Psoas muscle (tissue), 8 donors: ENCODE results near the gene DR1. TPM values are rescaled to one million over a fixed set of nuclear protein-coding genes. Genes with fewer than 3 reads are reported as not detected.
"Not testable (repeated sequence)": the region's sequence is repeated elsewhere in the genome, so short reads cannot be mapped to it uniquely, and the experiment has no call there.

Experiments
- ATAC-seq, 4 donors: fragments of 200-7000 bp; cut with Tn5 transposase; one replicate each; pipeline ENCODE4 v1.9.1; 2020; ENCODE audit warnings: moderate library complexity in 3 of 4, mild to moderate bottlenecking in 2 of 4
- DNase-seq, 2 donors: peaks; one replicate each; pipeline ENCODE4 v3.0.0-alpha.2; 2020
- H3K27ac ChIP-seq: fragments of 200-600 bp; one replicate; pipeline ENCODE4 v1.8.0; 2022
- H3K27me3 ChIP-seq, 3 donors: fragments of 200-600 bp in 1 of 3; one replicate each; pipeline versions ENCODE4 v1.6.1 to v1.8.0; 2013 to 2022; ENCODE audit warnings: low read length in 2 of 3, mild to moderate bottlenecking in 2 of 3, moderate library complexity in 1 of 3; ENCODE audit not compliant: insufficient read depth in 3 of 3
- H3K36me3 ChIP-seq, 2 donors: fragments of 200-600 bp in 1 of 2; one replicate each; pipeline versions ENCODE4 v1.6.1 to v1.8.0; 2013 to 2022; ENCODE audit warnings: low read depth in 1 of 2, mild to moderate bottlenecking in 1 of 2, moderate library complexity in 1 of 2; ENCODE audit not compliant: insufficient read depth in 1 of 2
- H3K4me1 ChIP-seq: fragments of 200-600 bp; one replicate; pipeline ENCODE4 v1.8.0; 2022
- H3K4me3 ChIP-seq: fragments of 200-600 bp; one replicate; pipeline ENCODE4 v1.8.0; 2022; ENCODE audit warnings: mild to moderate bottlenecking
- H3K9me3 ChIP-seq: fragments of 200-600 bp; one replicate; pipeline ENCODE4 v1.8.0; 2022
- CTCF ChIP-seq: fragments of 200-600 bp; IDR thresholded peaks from one replicate; pipeline ENCODE4 v1.8.0; 2022; ENCODE audit warnings: antibody characterized with exemption
- WGBS, 3 donors: extraction: QIAGEN DNeasy Blood & Tissue Kit; methylation state at CpG; one replicate each; pipeline versions ENCODE4 v1.1.6 to v1.1.7; 2013; 5-methylcytosine and 5-hydroxymethylcytosine counted together
- intact Hi-C, 2 donors: fragments of 100-400 bp; cut with DNase I; formaldehyde crosslinking; loops; one replicate each; pipeline versions ENCODE4 v1.11.0 to v1.14.2; 2022
- polyA plus RNA-seq, 3 donors: library from polyadenylated mRNA; stranded (reverse); fragments of 200-250 nt; gene quantifications; one replicate each; pipeline ENCODE4 v1.2.3, GENCODE V29; 2013
- total RNA-seq, 4 donors: library from RNA; stranded (reverse); fragmentation: NEBNext Ultra II Directional in 2 of 4; extraction: Animal tissue kit (Norgen Biotek cat#: 25700) in 2 of 4; gene quantifications; one replicate each; pipeline versions ENCODE4 v1.2.1 to v1.2.4, GENCODE V29; 2021 to 2023
- donor health status: healthy with polysubstance abuse.
- donor health status: DM: no; HTN: no; CAD: no; lungs with moderate emphysema.
- donor health status: Bipolar disorder and iron deficiency.
- donor health status: healthy.
- donor health status: DM: yes; HTN: yes; CAD: no.
- donor health status: DM: no; HTN: no; CAD: no.
- donor health status: DM: no; HTN: no; CAD: no.
- donor health status: DM: yes; HTN: yes; CAD: no.

DR1 gene
- total and polyA plus RNA-seq, 7 donors: 13.6 to 46.7 (median 38.1) TPM

GRCh38 chr1:93362237-93362636 lies 16.5 kb downstream of the DR1 start:
- intact Hi-C loops: no loop called here
- WGBS, 3 donors: 77 to 82% (median 77%) methylated on average over 3 of the region's 3 CpGs
- TF ChIP-seq CTCF: no peak
- Histone ChIP-seq H3K27me3 (no peaks in the 10 kb centered on the region), H3K9me3 (no peaks in the 10 kb centered on the region), H3K27ac (no peak overlapping the region), H3K36me3 (peaks cover 0 to 30% of the 10 kb centered on the region in 2 donors), H3K4me1 (peaks cover 21% of the 10 kb centered on the region), H3K4me3 (no peak overlapping the region)
- ATAC-seq (no peak), DNase-seq (no peak)

- TF ChIP-seq CTCF: no peak
- Histone ChIP-seq H3K27me3 (no peaks in the 10 kb centered on the region), H3K9me3 (no peaks in the 10 kb centered on the region), H3K27ac (no peak overlapping the region), H3K4me3 (no peak overlapping the region), H3K36me3 (peaks cover 0 to 26% of the 10 kb centered on the region in 2 donors), H3K4me1 (peaks cover 22% of the 10 kb centered on the region)
- WGBS, 3 donors: 93 to 98% (median 95%) methylated on average over 2 of the region's 2 CpGs
- DNase-seq (no peak), ATAC-seq (no peak)
- intact Hi-C loops: no loop called here
Measured at GRCh38 chr1:93365813-93366212, 20.1 kb downstream of the DR1 start.

GRCh38 chr1:93369734-93370133 lies 24.0 kb downstream of the DR1 start:
- ATAC-seq: no peak
- H3K9me3 ChIP-seq: no peaks in the 10 kb centered on the region
- no peak for DNase-seq
- 42 to 84% (median 74%) methylated on average over 1 of the region's 1 CpG for WGBS, 3 donors
- intact Hi-C loops: no loop called here
- H3K27ac ChIP-seq: no peak overlapping the region
- TF ChIP-seq CTCF: no peak
- peaks cover 0 to 11% of the 10 kb centered on the region in 2 donors for H3K36me3 ChIP-seq
- no peaks in the 10 kb centered on the region for H3K27me3 ChIP-seq
- H3K4me3 ChIP-seq: no peak overlapping the region
- H3K4me1 ChIP-seq: peaks cover 12% of the 10 kb centered on the region

- Histone ChIP-seq H3K4me1 (peaks cover 5% of the 10 kb centered on the region), H3K27me3 (no peaks in the 10 kb centered on the region), H3K4me3 (no peak overlapping the region), H3K9me3 (no peaks in the 10 kb centered on the region), H3K27ac (no peak overlapping the region), H3K36me3 (no peaks in the 10 kb centered on the region)
- WGBS, 3 donors: 94 to 95% (median 95%) methylated on average over 5 of the region's 5 CpGs
- ATAC-seq (peak in 1 of 4 donors; percentile 53), DNase-seq (no peak)
- no peak for TF ChIP-seq CTCF
- intact Hi-C loops: no loop called here
Measured at GRCh38 chr1:93374334-93375106, 28.8 kb downstream of the DR1 start.

GRCh38 chr1:93384656-93385055 lies 38.9 kb downstream of the DR1 start:
- ATAC-seq: no peak
- TF ChIP-seq CTCF: no peak
- H3K4me1 ChIP-seq: no peaks in the 10 kb centered on the region
- DNase-seq: no peak
- intact Hi-C loops: no loop called here
- H3K27ac ChIP-seq: no peak overlapping the region
- H3K36me3 ChIP-seq: no peaks in the 10 kb centered on the region
- no peak overlapping the region for H3K4me3 ChIP-seq
- H3K27me3 ChIP-seq: no peaks in the 10 kb centered on the region
- peaks cover 5% of the 10 kb centered on the region for H3K9me3 ChIP-seq
- 85 to 86% (median 85%) methylated on average over 3 of the region's 3 CpGs for WGBS, 3 donors

GRCh38 chr1:93386268-93386667 lies 40.6 kb downstream of the DR1 start:
- H3K9me3 ChIP-seq, intact Hi-C loops, ATAC-seq, DNase-seq, H3K36me3 ChIP-seq, H3K27ac ChIP-seq, H3K27me3 ChIP-seq, H3K4me3 ChIP-seq, H3K4me1 ChIP-seq: not testable (repeated sequence)
- WGBS, 3 donors: 91 to 92% (median 92%) methylated on average over 7 of the region's 7 CpGs
